H9 (cell line): ENCODE measurements around the gene DPF1. TPM values are rescaled to one million over a fixed set of nuclear protein-coding genes. Genes with fewer than 3 reads are reported as not detected.
A peak's percentile ranks its signal among the peaks of the same experiment; 100 is the strongest.

Experiments
- DNase-seq: peaks from one replicate; pipeline ENCODE4 v3.0.0-alpha.2; 2017
- H2AFZ ChIP-seq: one replicate; pipeline ENCODE4 v1.6.1; 2013; ENCODE audit warnings: mild to moderate bottlenecking, low read length, control low read depth, moderate library complexity
- H2AK5ac ChIP-seq: 2 replicates; pipeline ENCODE4 v1.6.1; 2013; ENCODE audit warnings: low read length, control low read depth, mixed read lengths; ENCODE audit not compliant: insufficient read length
- H2BK120ac ChIP-seq: one replicate; pipeline ENCODE4 v1.6.1; 2013; ENCODE audit warnings: low read depth, mild to moderate bottlenecking, low read length, control low read depth, inconsistent platforms; ENCODE audit not compliant: poor library complexity, severe bottlenecking
- H2BK12ac ChIP-seq: 2 replicates; pipeline ENCODE4 v1.6.1; 2013; ENCODE audit warnings: low read length, control low read depth, mixed read lengths, low read depth; ENCODE audit not compliant: insufficient read length
- H2BK15ac ChIP-seq: 2 replicates; pipeline ENCODE4 v1.6.1; 2013; ENCODE audit warnings: low read depth, low read length, control low read depth
- H2BK20ac ChIP-seq: one replicate; pipeline ENCODE4 v1.6.1; 2013; ENCODE audit warnings: low read depth, mild to moderate bottlenecking, low read length, control low read depth, inconsistent platforms; ENCODE audit not compliant: poor library complexity, severe bottlenecking
- H2BK5ac ChIP-seq: 2 replicates; pipeline ENCODE4 v1.6.1; 2013; ENCODE audit warnings: low read length, control low read depth, mixed read lengths; ENCODE audit not compliant: insufficient read length
- H3K14ac ChIP-seq: 2 replicates; pipeline ENCODE4 v1.6.1; 2013; ENCODE audit warnings: low read length, control low read depth; ENCODE audit not compliant: insufficient read depth
- H3K18ac ChIP-seq: 2 replicates; pipeline ENCODE4 v1.6.1; 2013; ENCODE audit warnings: low read depth, mild to moderate bottlenecking, mixed read lengths, low read length, control low read depth; ENCODE audit not compliant: insufficient read length
- H3K23ac ChIP-seq: 2 replicates; pipeline ENCODE4 v1.6.1; 2013; ENCODE audit warnings: low read length, control low read depth, mixed read lengths, low read depth; ENCODE audit not compliant: insufficient read length
- H3K23me2 ChIP-seq: 2 replicates; pipeline ENCODE4 v1.6.1; 2013; ENCODE audit warnings: low read depth, mild to moderate bottlenecking, mixed read lengths, low read length, control low read depth; ENCODE audit not compliant: insufficient read length, poor library complexity, severe bottlenecking
- H3K27ac ChIP-seq: 2 replicates; pipeline ENCODE4 v1.5.1; 2013; ENCODE audit warnings: low read length, control low read depth, mixed read lengths, low read depth; ENCODE audit not compliant: insufficient read length
- H3K27me3 ChIP-seq: 2 replicates; pipeline ENCODE4 v1.6.1; 2013; ENCODE audit warnings: low read length, control low read depth, inconsistent platforms; ENCODE audit not compliant: insufficient read depth
- H3K4ac ChIP-seq: 2 replicates; pipeline ENCODE4 v1.6.1; 2013; ENCODE audit warnings: low read depth, mild to moderate bottlenecking, control low read depth, inconsistent platforms, low read length, moderate library complexity
- H3K4me1 ChIP-seq: 2 replicates; pipeline ENCODE4 v1.6.1; 2013; ENCODE audit warnings: low read length, control low read depth, inconsistent platforms; ENCODE audit not compliant: insufficient read depth
- H3K4me2 ChIP-seq: 2 replicates; pipeline ENCODE4 v1.6.1; 2013; ENCODE audit warnings: low read length, control low read depth, mixed read lengths; ENCODE audit not compliant: insufficient read length, insufficient read depth
- H3K56ac ChIP-seq: 2 replicates; pipeline ENCODE4 v1.6.1; 2013; ENCODE audit warnings: low read depth, mild to moderate bottlenecking, mixed read lengths, low read length, control low read depth; ENCODE audit not compliant: insufficient read length
- H3K79me1 ChIP-seq: 2 replicates; pipeline ENCODE4 v1.6.1; 2013; ENCODE audit warnings: low read depth, mild to moderate bottlenecking, moderate library complexity, low read length, control low read depth, inconsistent platforms; ENCODE audit not compliant: insufficient read depth, poor library complexity, severe bottlenecking
- H3K79me2 ChIP-seq: 2 replicates; pipeline ENCODE4 v1.6.1; 2013; ENCODE audit warnings: low read length, control low read depth, inconsistent platforms; ENCODE audit not compliant: insufficient read depth
- H3K9ac ChIP-seq: 2 replicates; pipeline ENCODE4 v1.6.1; 2013; ENCODE audit warnings: low read length, control low read depth, mixed read lengths; ENCODE audit not compliant: insufficient read length; ENCODE audit errors: extremely low read depth
- H3K9me3 ChIP-seq: one replicate; pipeline ENCODE4 v1.6.1; 2013; ENCODE audit warnings: low read depth, low read length, inconsistent platforms; ENCODE audit not compliant: control insufficient read depth
- H3T11ph ChIP-seq: one replicate; pipeline ENCODE4 v1.6.1; 2013; ENCODE audit warnings: mild to moderate bottlenecking, low read length, control low read depth, inconsistent platforms
- H4K20me1 ChIP-seq: one replicate; pipeline ENCODE4 v1.6.1; 2013; ENCODE audit not compliant: control insufficient read depth, insufficient read length, insufficient read depth
- H4K5ac ChIP-seq: 2 replicates; pipeline ENCODE4 v1.6.1; 2013; ENCODE audit warnings: low read depth, mild to moderate bottlenecking, mixed read lengths, low read length, control low read depth; ENCODE audit not compliant: insufficient read length
- H4K8ac ChIP-seq: replicated peaks from 2 replicates; pipeline ENCODE4 v1.6.1; 2013; ENCODE audit warnings: low read length, control low read depth, mixed read lengths, low read depth; ENCODE audit not compliant: insufficient read length
- H4K91ac ChIP-seq: 2 replicates; pipeline ENCODE4 v1.6.1; 2013; ENCODE audit warnings: low read depth, mild to moderate bottlenecking, moderate library complexity, mixed read lengths, low read length, control low read depth; ENCODE audit not compliant: insufficient read length
- H3K27ac Mint-ChIP-seq, 3 experiments: 2 replicates in 2 of 3; 3 replicates in 1 of 3; pipeline ENCODE4 v1.8.0; 2020 to 2021; ENCODE audit warnings: mixed read lengths in 3 of 3, mild to moderate bottlenecking in 1 of 3, moderate library complexity in 1 of 3
- H3K27me3 Mint-ChIP-seq: 2 replicates; pipeline ENCODE4 v1.8.0; 2021; ENCODE audit warnings: low read depth, mild to moderate bottlenecking, moderate library complexity, mixed read lengths
- H3K36me3 Mint-ChIP-seq, 3 experiments: 2 replicates in 2 of 3; 3 replicates in 1 of 3; pipeline ENCODE4 v1.8.0; 2020 to 2021; ENCODE audit warnings: low read depth in 3 of 3, mixed read lengths in 3 of 3; ENCODE audit not compliant: insufficient read depth in 1 of 3
- H3K4me1 Mint-ChIP-seq, 2 experiments: 2 replicates each; pipeline ENCODE4 v1.8.0; 2020; ENCODE audit warnings: mixed read lengths in 2 of 2
- H3K4me3 Mint-ChIP-seq, 2 experiments: 2 replicates in 1 of 2; 3 replicates in 1 of 2; pipeline ENCODE4 v1.8.0; 2020 to 2021; ENCODE audit warnings: mild to moderate bottlenecking in 2 of 2, mixed read lengths in 2 of 2, moderate library complexity in 1 of 2
- H3K9me3 Mint-ChIP-seq, 2 experiments: 2 replicates in 1 of 2; 3 replicates in 1 of 2; pipeline ENCODE4 v1.8.0; 2020; ENCODE audit warnings: mild to moderate bottlenecking in 2 of 2, mixed read lengths in 2 of 2, moderate library complexity in 1 of 2
- CTCF ChIP-seq: fragments of 200-600 bp; sonication (generic); conservative IDR thresholded peaks from 3 replicates; pipeline ENCODE4 v1.8.0; 2021; ENCODE audit warnings: antibody characterized with exemption, mild to moderate bottlenecking
- WGBS: extraction: QIAGEN DNeasy Blood & Tissue Kit; methylation state at CpG from one replicate; pipeline ENCODE4 v1.1.7; 2013; ENCODE audit warnings: missing lambda C conversion rate, low lambda C conversion rate, mixed read lengths; ENCODE audit not compliant: insufficient read length; ENCODE audit errors: extremely low coverage; 5-methylcytosine and 5-hydroxymethylcytosine counted together
- total RNA-seq: library from RNA; stranded (reverse); gene quantifications from 2 replicates; pipeline ENCODE4 v1.2.1, GENCODE V29; 2021

DPF1 gene
- total RNA-seq, 1 experiment from 2014 or later, result 12.0 TPM

- no peaks in the 10 kb centered on the region for H3K23me2 ChIP-seq
- no CpG with 5 or more reads among the region's 11 CpGs for WGBS
These were observed 24.7 kb downstream of the DPF1 start for GRCh38 chr19:38199340-38199739.

More at GRCh38 chr19:38199340-38199739, 24.7 kb downstream of the DPF1 start:
- H3K4me3 Mint-ChIP-seq, result no peak overlapping the region
- Histone ChIP-seq H2BK120ac (no peak overlapping the region), H4K91ac (no peak overlapping the region), H3K4ac (no peak overlapping the region), H3K14ac (no peak overlapping the region), H3K23ac (no peak overlapping the region), H2AFZ (no peak overlapping the region), H2BK15ac (no peak overlapping the region), H3K56ac (no peak overlapping the region), H3K4me1 (no peaks in the 10 kb centered on the region), H3K18ac (no peak overlapping the region), H2BK20ac (no peak overlapping the region), H4K20me1 (no peaks in the 10 kb centered on the region), H3T11ph (no peak overlapping the region), H3K9ac (no peak overlapping the region), H4K5ac (no peak overlapping the region), H2BK5ac (no peak overlapping the region), H3K79me1 (no peaks in the 10 kb centered on the region), H4K8ac (no peak overlapping the region), H2AK5ac (no peak overlapping the region), H3K9me3 (no peaks in the 10 kb centered on the region), H3K27me3 (no peaks in the 10 kb centered on the region), H2BK12ac (no peak overlapping the region), H3K4me2 (no peak overlapping the region), H3K79me2 (no peaks in the 10 kb centered on the region), H3K27ac (no peak overlapping the region)
- peak; percentile 19 for DNase-seq
- peaks cover 14 to 41% (median 27%) of the 10 kb centered on the region in 3 experiments for H3K36me3 Mint-ChIP-seq
- no peak overlapping the region; a peak in 1 of 7 replicates for H3K27ac Mint-ChIP-seq
- no peak for TF ChIP-seq CTCF
- H3K4me1 Mint-ChIP-seq, result no peaks in the 10 kb centered on the region
- H3K9me3 Mint-ChIP-seq, result no peaks in the 10 kb centered on the region; a peak in 1 of 5 replicates
- peaks cover 1% of the 10 kb centered on the region; the same call in 1 of the 2 replicates for H3K27me3 Mint-ChIP-seq
